Retina (tissue), 1 donor: Measurements from ENCODE around the gene ARHGEF17.
A peak's percentile ranks its signal among the peaks of the same experiment; 100 is the strongest.

Experiments used
- DNase-seq: peaks from one replicate; pipeline ENCODE4 v3.0.0-alpha.2; 2016

ARHGEF17 gene

GRCh38 chr11:73335204-73335923 is 27.3 kb downstream of the ARHGEF17 start:
- DNase-seq = peak; percentile 91

GRCh38 chr11:73337846-73338245 is 29.8 kb downstream of the ARHGEF17 start:
- no peak for DNase-seq

DNA sequence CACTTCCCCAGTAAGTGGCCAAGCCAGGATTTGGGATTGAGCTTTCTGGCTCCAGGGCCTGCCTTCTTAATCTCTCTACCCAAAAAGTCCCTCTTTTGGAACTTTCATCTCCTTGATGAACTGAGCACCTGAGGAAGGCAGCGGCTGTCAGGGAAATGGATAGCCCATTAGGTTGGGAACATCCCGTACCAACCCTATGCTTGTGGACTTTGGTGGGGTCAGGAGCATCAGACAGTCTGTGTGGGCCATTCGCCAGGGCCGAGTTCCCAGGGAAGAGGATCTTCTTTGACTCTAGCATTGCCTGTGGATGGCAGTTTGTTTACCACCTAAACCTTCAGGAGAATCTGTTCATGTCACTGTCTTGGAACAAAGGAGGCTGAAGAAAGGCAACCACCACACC is 30.2 kb downstream of the ARHGEF17 start:
- DNase-seq = no peak

GRCh38 chr11:73340164-73340563 is 32.1 kb downstream of the ARHGEF17 start:
- no peak for DNase-seq

DNA sequence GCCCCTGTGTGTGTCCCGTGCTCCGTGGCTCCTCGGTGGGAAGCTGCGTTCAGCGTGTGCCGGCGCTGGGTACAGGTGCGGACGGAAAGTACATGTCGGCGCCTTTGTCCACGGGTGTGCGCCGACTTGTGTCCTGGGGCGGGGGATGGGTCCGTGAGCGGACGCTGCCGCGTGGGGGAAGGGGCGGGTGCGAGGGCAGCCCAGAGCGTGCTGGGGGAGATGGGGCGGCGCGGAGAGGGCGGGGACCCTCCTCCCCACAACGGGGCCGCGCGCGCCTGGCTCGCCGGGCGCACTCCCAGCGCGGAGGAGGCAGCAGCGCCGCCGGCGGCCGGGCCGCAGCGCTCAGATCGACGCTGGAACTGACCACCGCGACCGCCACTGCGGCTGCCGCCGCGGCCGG is 34.6 kb downstream of the ARHGEF17 start:
- DNase-seq = no peak

GRCh38 chr11:73343076-73343873 is 35.2 kb downstream of the ARHGEF17 start:
- no peak for DNase-seq

- peak; percentile 69 for DNase-seq
Measured at GRCh38 chr11:73344191-73344607, 36.1 kb downstream of the ARHGEF17 start.

DNA sequence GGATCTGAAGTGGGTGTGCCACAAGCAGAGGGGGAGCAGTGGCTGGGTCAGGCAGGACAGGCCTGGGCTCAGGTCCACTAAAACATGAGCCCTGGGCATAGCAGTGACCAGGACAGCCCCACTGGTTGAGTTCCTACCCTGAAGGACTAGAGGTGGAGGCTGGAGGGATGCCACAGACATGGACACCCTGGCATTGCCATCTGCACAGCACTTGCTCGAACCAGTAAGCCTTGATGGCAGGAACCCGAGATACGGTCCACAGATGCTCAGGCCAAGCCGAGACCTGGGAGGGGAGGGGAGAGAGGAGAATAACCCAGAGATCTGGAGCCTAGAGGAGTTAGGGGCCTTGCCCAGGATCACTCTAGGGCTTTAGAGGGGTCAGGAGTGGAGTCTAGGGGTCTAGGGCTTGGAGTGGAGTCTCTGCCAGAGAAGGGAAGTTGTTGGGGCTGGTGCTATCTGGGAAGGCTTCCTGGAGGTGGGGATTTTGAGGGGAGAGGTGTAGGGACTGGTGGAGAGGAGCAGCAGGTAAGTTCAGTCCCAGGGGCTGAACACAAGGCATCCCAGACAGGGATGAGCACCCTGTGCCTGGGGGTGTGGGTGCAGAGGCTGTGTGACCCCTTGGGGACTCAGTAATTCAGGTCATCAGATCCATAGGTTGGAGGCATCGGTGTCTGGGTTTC is 37.5 kb downstream of the ARHGEF17 start:
- no peak for DNase-seq

DNA sequence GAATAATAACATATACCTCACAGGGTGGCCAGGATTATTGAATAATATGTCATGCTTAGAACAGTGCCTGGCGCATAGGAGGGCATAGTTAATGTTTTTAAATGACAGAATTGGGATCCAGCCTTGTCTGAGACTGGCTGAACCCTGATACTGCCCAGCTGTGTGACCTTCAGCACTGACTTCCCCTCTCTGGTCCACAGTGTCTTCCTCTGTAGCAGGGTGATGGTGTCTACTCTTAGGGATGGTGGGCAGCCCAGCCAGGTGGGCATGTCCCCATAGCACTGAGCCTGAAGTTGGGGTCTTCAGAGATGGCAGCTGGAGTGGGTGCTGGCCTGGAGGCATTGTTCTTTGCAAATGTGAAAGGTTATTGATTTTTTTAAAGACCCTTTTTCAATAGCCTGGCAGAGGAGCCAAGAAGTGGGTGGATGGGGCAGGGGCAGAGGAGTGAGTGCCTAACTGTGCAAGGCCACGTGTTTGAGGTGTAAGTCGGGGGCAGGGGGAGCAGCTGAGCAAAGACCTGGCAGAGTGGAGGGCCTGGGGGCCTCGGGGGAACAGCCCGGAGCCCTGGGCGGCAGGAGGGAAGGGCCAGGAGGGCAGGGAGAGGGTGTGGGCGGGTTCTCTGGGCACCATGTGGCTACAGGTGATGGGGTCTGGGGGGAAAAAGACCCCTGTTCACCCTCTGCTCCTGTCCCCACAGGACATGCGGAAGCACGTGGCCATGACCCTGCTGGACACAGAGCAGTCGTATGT is 38.3 kb downstream of the ARHGEF17 start:
- DNase-seq = no peak

- DNase-seq = no peak
Measured at GRCh38 chr11:73347067-73347466, 39.0 kb downstream of the ARHGEF17 start.

DNA sequence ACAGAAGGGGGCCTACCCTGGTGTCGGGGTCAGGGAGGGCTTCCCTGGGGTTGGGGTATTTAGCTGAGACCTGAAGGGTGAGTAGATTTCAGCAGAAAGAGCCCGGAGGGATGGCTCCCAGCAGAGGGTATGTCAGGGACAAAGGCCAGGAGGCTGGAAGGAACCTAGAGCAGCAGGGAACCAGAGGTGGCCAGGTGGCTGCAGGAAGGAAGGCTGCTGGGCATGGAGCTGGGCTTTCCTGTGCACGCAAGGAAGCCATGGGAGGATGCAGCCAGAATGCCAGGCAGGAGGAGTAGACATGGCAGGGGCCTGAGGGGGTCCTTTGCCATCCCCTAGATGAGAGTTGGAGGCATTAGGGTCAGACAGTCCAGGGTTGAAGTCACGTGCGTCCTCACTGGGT is 40.8 kb downstream of the ARHGEF17 start:
- DNase-seq = no peak

GRCh38 chr11:73349633-73350032 is 41.6 kb downstream of the ARHGEF17 start:
- DNase-seq = no peak

DNA sequence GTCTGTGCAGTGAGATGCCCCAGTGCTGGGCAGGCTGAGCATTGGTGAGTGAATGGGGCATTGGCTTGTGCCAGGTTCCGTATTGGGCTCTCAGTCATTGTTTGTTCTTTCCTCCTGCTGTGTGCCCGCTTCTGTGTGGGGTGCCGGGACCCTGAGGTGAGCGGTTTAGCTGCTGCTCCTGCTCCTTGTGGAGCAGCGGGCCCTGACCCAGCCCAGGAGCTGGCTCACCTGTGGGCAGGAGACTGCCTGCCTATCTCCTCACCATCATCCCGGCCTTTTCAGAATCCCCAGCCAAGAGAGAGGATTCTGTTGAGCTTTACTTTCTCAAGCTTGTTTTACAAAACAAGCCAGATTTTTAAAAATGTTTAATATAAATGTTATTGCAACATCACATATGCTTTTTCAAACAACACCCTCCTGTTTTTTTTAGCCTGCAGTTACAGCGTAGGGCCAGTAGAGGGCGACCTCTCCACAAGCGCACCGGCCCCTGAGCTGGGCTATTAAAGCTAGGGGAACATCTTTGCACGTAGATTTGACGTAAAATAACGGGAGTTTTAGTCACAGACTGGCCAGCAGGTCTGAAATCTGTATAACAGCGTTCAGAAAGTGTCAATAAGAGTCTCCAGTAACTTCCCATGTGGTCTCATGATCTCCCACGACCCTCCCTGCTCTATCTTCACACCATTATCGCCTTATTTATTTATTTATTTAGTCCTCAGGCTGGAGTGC is 43.0 kb downstream of the ARHGEF17 start:
- DNase-seq = peak; percentile 82

GRCh38 chr11:73353422-73353821 is 45.3 kb downstream of the ARHGEF17 start:
- no peak for DNase-seq

DNA sequence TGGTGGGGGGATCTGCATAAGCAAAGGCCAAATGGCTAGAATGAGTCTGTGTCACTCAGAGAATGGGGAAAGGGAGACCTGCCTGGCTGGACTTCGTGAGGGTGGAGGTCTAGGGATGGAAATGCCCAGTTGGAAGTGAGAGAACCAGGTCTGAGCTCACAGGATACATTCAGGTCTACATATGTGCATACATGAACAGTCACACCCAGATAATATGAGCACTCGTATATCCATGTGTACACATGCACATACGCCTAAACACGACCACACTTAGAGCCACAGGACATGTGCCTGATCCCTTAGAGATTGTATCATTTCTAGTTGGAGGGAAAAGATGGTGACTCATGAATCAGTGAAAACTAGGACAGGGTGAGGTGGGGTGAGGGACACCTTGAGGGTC is 47.0 kb downstream of the ARHGEF17 start:
- no peak for DNase-seq

- DNase-seq = peak; percentile 77
Measured at GRCh38 chr11:73356979-73357860, 49.1 kb downstream of the ARHGEF17 start.

DNA sequence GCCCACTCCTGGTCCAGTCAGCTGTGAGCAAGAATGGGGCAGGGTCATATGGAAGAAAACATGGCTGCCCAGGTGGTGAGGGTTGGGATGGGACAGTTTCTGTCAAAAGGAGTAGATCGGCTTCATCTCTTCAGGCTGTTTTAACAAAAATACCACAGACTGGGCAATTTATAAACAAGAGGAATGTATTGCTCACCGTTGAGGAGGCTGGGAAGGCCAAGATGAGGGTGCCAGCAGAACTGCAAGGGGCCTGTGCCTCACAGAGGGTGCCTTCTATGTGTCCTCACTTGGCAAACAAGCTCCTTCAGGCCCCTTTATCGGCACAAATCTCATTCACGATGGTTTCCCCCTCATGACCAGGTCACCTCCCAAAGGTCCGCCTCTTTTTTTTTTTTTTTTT is 50.0 kb downstream of the ARHGEF17 start:
- no peak for DNase-seq

- DNase-seq = peak; percentile 45
Measured at GRCh38 chr11:73359341-73359740, 51.3 kb downstream of the ARHGEF17 start.

DNA sequence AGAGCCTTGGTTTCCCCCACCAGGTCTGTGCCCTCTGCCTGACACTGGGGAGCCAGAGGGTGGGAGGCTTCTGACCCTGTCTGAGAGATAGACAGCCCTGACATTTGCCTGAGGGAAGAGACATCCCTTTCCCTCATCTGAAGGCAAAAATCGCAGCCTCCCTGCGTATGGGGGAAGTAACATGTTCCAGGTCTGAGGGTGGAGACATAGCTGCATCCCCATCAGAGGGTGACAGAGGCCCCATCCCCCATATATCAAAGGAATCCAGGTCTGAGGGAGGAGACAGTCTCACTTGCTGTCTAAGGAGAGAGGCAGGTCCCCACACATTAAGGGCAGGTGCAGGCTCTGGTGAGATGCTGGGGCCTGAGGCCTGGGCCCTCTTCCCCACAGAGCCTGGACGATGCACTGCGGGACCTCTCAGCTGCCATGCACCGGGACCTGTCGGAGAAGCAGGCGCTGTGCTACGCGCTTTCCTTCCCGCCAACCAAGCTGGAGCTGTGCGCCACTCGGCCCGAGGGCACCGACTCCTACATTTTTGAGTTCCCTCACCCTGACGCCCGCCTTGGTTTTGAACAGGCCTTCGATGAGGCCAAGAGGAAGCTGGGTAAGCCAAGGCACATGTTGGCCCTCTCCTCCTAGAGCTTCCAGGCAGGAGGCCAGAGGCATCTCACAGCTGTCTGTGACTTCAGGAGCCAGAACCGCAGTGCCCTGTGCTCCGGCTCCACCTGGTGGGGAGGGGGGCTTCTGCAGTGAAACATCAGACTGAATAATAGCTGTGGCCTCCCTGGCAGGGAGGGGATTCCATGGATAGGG is 52.1 kb downstream of the ARHGEF17 start:
- no peak for DNase-seq

- DNase-seq = no peak
Measured at GRCh38 chr11:73360743-73361369, 52.8 kb downstream of the ARHGEF17 start.
